Right atrium auricular region (tissue), 2 donors: ENCODE results near the gene CIB4. TPM values are rescaled to one million over a fixed set of nuclear protein-coding genes. Genes with fewer than 3 reads are reported as not detected.
"Not testable (repeated sequence)": the region's sequence is repeated elsewhere in the genome, so short reads cannot be mapped to it uniquely, and the experiment has no call there.

Source experiments
- DNase-seq: peaks from one replicate; pipeline ENCODE4 v3.0.0-alpha.2; 2019; ENCODE audit warnings: low spot score
- H3K27ac ChIP-seq, 2 donors: fragments of 200-600 bp; sonication (generic); 1 replicate in 1 of 2; 2 replicates in 1 of 2; pipeline ENCODE4 v1.5.1; 2016 to 2019
- H3K27me3 ChIP-seq, 2 donors: fragments of 200-600 bp; sonication (generic); one replicate each; pipeline versions ENCODE4 v1.5.1 to v1.6.0; 2017 to 2019
- H3K36me3 ChIP-seq: fragments of 200-600 bp; sonication (generic); one replicate; pipeline ENCODE4 v1.5.1; 2016
- H3K4me1 ChIP-seq, 2 donors: fragments of 200-600 bp; sonication (generic); one replicate each; pipeline versions ENCODE4 v1.5.1 to v1.6.0; 2017 to 2019
- H3K4me3 ChIP-seq, 2 donors: fragments of 200-600 bp; sonication (generic); 1 replicate in 1 of 2; 2 replicates in 1 of 2; pipeline ENCODE4 v1.5.1; 2017 to 2019; ENCODE audit warnings: mild to moderate bottlenecking in 1 of 2, moderate library complexity in 1 of 2
- H3K9me3 ChIP-seq, 2 donors: fragments of 200-600 bp; sonication (generic); one replicate each; pipeline ENCODE4 v1.5.1; 2019
- total RNA-seq, 2 donors: library from RNA; depleted of rRNA; stranded (reverse); fragments of >200 nt; gene quantifications; one replicate each; pipeline ENCODE4 v1.1.0, GENCODE V29; 2016
- TF ChIP-seq, protein P1 (sequence below), 2 donors: fragments of 200-600 bp; sonication (generic); IDR thresholded peaks; one replicate each; pipeline ENCODE4 v1.5.1; 2019; ENCODE audit warnings: antibody characterized with exemption in 2 of 2

The CIB4 gene
- total RNA-seq, 2 donors from 2014 or later, result not detected

DNA sequence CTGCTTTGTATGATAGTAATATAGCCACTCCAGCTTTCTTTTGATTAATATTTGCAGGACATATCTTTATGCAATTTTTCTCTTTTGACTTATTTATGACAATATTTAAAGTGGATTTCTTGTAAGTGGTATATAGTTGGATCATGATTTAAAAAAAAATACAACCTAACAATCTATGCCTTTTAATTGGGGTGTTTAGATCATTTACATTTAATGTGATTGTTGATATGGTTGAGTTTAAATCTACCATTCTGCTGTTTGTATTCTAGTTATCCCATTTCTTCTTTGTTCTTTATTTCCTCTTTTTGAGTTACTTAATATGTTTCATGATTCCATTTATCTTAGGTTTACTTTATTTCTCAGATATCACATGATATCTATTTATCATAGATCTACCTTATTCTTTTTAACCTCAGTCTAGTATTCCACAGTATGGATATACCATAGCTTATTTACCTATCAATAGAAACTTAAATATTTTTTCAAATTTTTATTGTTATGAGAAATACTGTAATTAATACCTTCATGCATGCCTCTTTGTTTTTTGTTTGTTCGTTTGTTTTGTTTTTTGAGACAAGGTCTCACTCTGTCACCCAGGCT, 19.3 kb upstream of the CIB4 start:
- TF ChIP-seq, protein P1, sequence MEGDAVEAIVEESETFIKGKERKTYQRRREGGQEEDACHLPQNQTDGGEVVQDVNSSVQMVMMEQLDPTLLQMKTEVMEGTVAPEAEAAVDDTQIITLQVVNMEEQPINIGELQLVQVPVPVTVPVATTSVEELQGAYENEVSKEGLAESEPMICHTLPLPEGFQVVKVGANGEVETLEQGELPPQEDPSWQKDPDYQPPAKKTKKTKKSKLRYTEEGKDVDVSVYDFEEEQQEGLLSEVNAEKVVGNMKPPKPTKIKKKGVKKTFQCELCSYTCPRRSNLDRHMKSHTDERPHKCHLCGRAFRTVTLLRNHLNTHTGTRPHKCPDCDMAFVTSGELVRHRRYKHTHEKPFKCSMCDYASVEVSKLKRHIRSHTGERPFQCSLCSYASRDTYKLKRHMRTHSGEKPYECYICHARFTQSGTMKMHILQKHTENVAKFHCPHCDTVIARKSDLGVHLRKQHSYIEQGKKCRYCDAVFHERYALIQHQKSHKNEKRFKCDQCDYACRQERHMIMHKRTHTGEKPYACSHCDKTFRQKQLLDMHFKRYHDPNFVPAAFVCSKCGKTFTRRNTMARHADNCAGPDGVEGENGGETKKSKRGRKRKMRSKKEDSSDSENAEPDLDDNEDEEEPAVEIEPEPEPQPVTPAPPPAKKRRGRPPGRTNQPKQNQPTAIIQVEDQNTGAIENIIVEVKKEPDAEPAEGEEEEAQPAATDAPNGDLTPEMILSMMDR (IDR thresholded peaks at IDR 0.05), result no peak
- Histone ChIP-seq H3K27ac (no peak overlapping the region), H3K36me3 (no peaks in the 10 kb centered on the region), H3K9me3 (peaks cover 0 to 18% of the 10 kb centered on the region in 2 donors), H3K27me3 (no peaks in the 10 kb centered on the region), H3K4me1 (no peaks in the 10 kb centered on the region), H3K4me3 (no peak overlapping the region)
- no peak for DNase-seq

DNA sequence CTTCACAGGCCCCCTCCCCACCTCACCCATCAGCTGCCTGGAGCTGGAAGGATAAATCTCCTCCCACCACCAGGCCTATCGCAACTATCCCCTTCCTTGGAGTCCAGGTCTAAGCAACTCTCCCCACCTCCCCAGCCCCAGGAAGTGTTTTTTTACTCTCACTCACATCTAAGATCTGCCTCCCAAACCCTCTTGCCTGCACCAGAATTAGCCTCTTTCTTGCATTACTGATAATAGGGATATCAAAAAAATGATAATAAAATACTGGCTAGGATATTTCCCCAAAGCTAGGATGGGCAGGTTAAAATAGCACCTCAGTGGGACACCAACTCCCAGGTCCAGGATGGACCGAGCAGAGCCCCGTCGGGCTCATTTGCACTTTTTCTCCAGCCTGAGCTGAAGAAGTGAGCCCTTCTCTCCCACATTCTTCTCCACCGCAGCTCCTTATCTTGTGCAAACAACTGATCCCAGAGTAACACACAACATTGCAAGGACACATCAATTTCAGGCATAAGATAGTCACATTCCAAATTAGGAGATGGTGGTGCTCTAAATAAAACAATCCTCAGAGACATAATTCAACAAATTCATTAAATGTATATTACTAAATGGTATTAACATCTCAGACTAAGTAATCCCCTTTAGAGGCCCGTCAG, 17.7 kb upstream of the CIB4 start:
- Histone ChIP-seq H3K27me3 (no peaks in the 10 kb centered on the region), H3K9me3 (peaks cover 0 to 17% of the 10 kb centered on the region in 2 donors), H3K27ac (no peak overlapping the region), H3K4me1 (no peaks in the 10 kb centered on the region), H3K36me3 (no peaks in the 10 kb centered on the region), H3K4me3 (no peak overlapping the region)
- no peak for DNase-seq
- TF ChIP-seq, protein P1 (IDR thresholded peaks at IDR 0.05), result no peak

DNA sequence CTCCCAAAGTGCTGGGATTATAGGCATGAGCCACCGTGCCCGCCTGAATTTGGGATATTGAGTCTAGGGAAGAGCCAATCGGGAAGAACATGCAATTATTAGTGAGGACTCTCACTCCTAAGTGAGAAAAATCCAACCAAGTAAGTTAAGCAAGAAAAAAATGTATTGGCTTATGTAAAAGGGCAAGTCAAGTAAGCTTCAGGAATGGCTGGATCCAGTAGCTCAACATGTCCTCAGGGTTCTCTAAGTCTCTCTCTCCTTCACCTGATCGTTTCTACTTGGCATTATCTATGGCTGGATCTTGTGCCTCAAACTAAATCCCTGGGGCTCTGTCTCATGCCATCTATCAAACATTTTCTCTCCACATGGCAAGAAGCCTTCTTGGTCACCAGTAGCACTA, 16.1 kb upstream of the CIB4 start:
- H3K4me3 ChIP-seq, result no peak overlapping the region
- no peaks in the 10 kb centered on the region for H3K27me3 ChIP-seq
- H3K36me3 ChIP-seq, result no peaks in the 10 kb centered on the region
- H3K27ac ChIP-seq, result no peak overlapping the region
- H3K4me1 ChIP-seq, result no peaks in the 10 kb centered on the region
- H3K9me3 ChIP-seq, result peaks cover 0 to 17% of the 10 kb centered on the region in 2 donors
- TF ChIP-seq, protein P1 (IDR thresholded peaks at IDR 0.05), result no peak
- DNase-seq, result no peak

DNA sequence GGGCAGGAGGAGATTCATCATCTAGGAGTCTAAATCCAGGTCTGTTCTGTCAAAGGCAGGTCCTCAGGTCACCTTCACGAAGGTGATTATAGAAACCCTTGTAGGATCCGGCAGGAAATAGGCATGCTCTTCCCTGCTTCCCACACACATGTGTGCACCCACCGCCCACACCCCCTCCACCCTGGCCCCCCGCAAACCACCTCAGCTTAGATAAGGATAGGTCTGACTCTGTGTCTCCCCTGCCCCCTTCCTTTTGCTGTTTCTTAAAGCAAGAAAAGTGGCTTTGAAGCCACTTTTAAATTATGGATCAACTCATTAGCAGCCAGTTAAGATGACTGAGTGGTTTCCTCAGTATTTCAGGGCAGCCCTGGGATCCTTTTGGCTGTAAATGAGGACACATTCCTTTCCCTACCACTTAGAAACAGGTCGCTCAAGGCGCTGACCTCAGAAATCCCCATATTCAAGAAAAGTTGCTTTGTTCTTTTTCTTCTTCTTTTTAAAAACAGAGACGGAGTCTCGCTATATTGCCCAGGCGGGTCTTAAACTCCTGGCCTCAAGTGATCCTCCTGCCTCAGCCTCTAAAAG, 14.5 kb upstream of the CIB4 start:
- TF ChIP-seq, protein P1 (IDR thresholded peaks at IDR 0.05), result no peak
- no peaks in the 10 kb centered on the region for H3K36me3 ChIP-seq
- H3K9me3 ChIP-seq, result peaks cover 0 to 17% of the 10 kb centered on the region in 2 donors

DNA sequence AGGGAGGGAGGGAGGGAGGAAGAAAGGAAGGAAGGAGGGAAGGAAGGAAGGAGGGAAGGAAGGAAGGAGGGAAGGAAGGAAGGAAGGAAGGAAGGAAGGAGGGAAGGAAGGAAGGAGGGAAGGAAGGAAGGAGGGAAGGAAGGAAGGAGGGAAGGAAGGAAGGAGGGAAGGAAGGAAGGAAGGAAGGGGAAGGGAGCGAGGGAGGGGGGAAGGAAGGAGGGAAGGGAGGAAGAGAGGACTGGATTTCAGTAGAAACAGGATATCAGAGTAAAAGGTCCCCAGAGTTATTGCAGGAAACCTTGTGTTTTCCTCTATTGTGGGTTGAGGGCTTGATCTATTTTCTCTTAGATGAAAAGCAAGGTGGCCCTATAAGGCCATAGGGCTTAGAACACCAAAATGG, 14.0 kb upstream of the CIB4 start:
- H3K27ac ChIP-seq, H3K4me3 ChIP-seq, H3K4me1 ChIP-seq, DNase-seq, H3K27me3 ChIP-seq, H3K36me3 ChIP-seq: not testable (repeated sequence)
- peaks cover 0 to 11% of the 10 kb centered on the region in 2 donors for H3K9me3 ChIP-seq

More for the DNA sequence above, 14.5 kb upstream of the CIB4 start:
- no peak for DNase-seq
- H3K27ac ChIP-seq, result no peak overlapping the region
- no peaks in the 10 kb centered on the region for H3K27me3 ChIP-seq
- H3K4me1 ChIP-seq, result no peaks in the 10 kb centered on the region
- no peak overlapping the region for H3K4me3 ChIP-seq

DNA sequence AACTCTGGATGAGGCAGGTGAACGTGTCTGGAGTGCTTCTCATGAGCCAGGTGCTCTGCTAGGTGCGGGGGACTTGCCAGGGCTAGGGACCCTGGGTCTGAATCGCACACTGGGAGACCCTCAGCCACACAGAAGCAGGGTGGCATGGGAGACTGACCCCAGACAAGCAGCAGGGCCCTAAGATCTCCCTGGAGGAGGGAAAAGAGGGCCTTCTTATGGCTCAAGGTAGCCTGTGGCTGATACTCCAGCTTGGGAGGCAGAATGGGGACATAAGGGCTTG, 12.8 kb upstream of the CIB4 start:
- TF ChIP-seq, protein P1 (IDR thresholded peaks at IDR 0.05), result no peak
- DNase-seq, result no peak
- Histone ChIP-seq H3K9me3 (no peaks in the 10 kb centered on the region), H3K4me3 (no peak overlapping the region), H3K36me3 (no peaks in the 10 kb centered on the region), H3K4me1 (no peaks in the 10 kb centered on the region), H3K27me3 (no peaks in the 10 kb centered on the region), H3K27ac (no peak overlapping the region)
